ENCODE data around the gene LMTK3. TPM values are rescaled to one million over a fixed set of nuclear protein-coding genes. Genes with fewer than 3 reads are reported as not detected.

Gene LMTK3
- total RNA-seq, 3 donors from 2014 or later (not counting 1 experiment from before 2014, with no cell fraction given) = 0.64 to 2.9 (median 1.9) TPM

DNA sequence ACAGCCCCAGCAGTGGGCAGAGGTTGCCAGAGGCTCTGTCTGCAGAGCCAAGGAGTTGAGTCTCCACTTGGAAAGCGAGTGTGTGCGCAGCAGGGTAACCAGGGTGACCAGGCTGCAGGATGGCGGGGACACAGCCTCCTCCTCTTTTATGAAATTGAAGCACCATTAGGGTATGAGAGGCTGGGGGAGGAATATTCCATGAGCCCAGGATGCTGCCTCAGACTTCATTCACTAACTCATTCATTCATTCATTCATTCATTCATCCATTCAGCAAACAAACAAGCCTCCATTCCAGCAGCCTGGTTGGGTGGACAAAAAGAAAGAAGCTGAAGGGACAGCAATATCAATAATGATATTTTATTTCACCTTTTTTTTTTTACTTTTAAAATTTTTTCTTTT lies 6.6 kb upstream of the LMTK3 start:
- 98% methylated on average over 3 of the region's 3 CpGs for WGBS (ENCODE audit: insufficient coverage)
- H3K27ac Mint-ChIP-seq = no peak overlapping the region
- ATAC-seq = no peak
- H3K27me3 ChIP-seq (ENCODE audit: control insufficient read depth, insufficient read depth, low read length) = peaks cover 1% of the 10 kb centered on the region
- intact Hi-C loops (cut with micrococcal nuclease) = no loop called here
- DNase-seq = no peak
- no peaks in the 10 kb centered on the region for H3K9me3 ChIP-seq (ENCODE audit: control insufficient read depth, insufficient read depth, low read length)
- H3K4me1 ChIP-seq (ENCODE audit: control insufficient read depth, insufficient read depth, low read length) = peaks cover 10% of the 10 kb centered on the region
- H3K4me1 Mint-ChIP-seq = peaks cover 4 to 6% of the 10 kb centered on the region in 2 donors
- no peaks in the 10 kb centered on the region for H3K36me3 ChIP-seq (ENCODE audit: control insufficient read depth, insufficient read depth, low read length)
- no peaks in the 10 kb centered on the region for H3K9me3 Mint-ChIP-seq
- no peak overlapping the region for H3K27ac ChIP-seq (ENCODE audit: low read length)
- TF ChIP-seq, protein P1, sequence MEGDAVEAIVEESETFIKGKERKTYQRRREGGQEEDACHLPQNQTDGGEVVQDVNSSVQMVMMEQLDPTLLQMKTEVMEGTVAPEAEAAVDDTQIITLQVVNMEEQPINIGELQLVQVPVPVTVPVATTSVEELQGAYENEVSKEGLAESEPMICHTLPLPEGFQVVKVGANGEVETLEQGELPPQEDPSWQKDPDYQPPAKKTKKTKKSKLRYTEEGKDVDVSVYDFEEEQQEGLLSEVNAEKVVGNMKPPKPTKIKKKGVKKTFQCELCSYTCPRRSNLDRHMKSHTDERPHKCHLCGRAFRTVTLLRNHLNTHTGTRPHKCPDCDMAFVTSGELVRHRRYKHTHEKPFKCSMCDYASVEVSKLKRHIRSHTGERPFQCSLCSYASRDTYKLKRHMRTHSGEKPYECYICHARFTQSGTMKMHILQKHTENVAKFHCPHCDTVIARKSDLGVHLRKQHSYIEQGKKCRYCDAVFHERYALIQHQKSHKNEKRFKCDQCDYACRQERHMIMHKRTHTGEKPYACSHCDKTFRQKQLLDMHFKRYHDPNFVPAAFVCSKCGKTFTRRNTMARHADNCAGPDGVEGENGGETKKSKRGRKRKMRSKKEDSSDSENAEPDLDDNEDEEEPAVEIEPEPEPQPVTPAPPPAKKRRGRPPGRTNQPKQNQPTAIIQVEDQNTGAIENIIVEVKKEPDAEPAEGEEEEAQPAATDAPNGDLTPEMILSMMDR (IDR thresholded peaks at IDR 0.05) = no peak
- H3K4me3 Mint-ChIP-seq = no peak overlapping the region
- H3K4me3 ChIP-seq (ENCODE audit: low read length) = no peak overlapping the region
- no peaks in the 10 kb centered on the region for H3K36me3 Mint-ChIP-seq
- H3K27me3 Mint-ChIP-seq (ENCODE audit: low read depth in 2 of 2) = peaks cover 0 to 9% of the 10 kb centered on the region in 2 donors

DNA sequence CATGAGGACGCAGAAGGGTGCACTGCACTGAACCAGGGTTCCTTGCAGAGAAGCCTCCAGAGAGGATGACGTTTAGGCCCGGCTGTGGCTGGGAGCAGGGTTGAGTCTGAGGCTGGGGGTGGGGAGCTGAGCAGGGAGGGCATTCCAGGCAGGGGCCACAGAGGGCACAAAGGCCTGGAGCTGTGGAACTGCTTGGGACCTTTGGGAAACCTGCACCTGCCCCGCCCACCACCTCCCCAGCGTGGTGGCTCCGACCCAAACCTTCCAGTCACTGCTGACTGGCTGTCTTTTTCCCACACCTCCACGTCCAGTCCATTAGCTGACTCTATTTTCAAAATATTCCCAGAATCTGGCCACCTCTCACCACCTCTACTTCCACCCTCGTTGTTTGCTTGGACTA lies 4.9 kb upstream of the LMTK3 start:
- peaks cover 23% of the 10 kb centered on the region for H3K4me1 ChIP-seq (ENCODE audit: control insufficient read depth, insufficient read depth, low read length)
- no peaks in the 10 kb centered on the region for H3K36me3 ChIP-seq (ENCODE audit: control insufficient read depth, insufficient read depth, low read length)
- intact Hi-C loops (cut with micrococcal nuclease) = no loop called here
- H3K4me3 Mint-ChIP-seq = no peak overlapping the region
- peaks cover 10% of the 10 kb centered on the region for H3K27me3 ChIP-seq (ENCODE audit: control insufficient read depth, insufficient read depth, low read length)
- peaks cover 4 to 6% of the 10 kb centered on the region in 2 donors for H3K4me1 Mint-ChIP-seq
- H3K36me3 Mint-ChIP-seq = no peaks in the 10 kb centered on the region
- H3K27ac Mint-ChIP-seq = no peak overlapping the region
- no peak for ATAC-seq
- 88% methylated on average over 8 of the region's 8 CpGs for WGBS (ENCODE audit: insufficient coverage)
- peaks cover 0 to 4% of the 10 kb centered on the region in 2 donors for H3K27me3 Mint-ChIP-seq (ENCODE audit: low read depth in 2 of 2)
- H3K27ac ChIP-seq (ENCODE audit: low read length) = no peak overlapping the region
- H3K9me3 ChIP-seq (ENCODE audit: control insufficient read depth, insufficient read depth, low read length) = no peaks in the 10 kb centered on the region
- DNase-seq = no peak
- H3K4me3 ChIP-seq (ENCODE audit: low read length) = no peak overlapping the region
- TF ChIP-seq, protein P1 (IDR thresholded peaks at IDR 0.05) = no peak
- H3K9me3 Mint-ChIP-seq = no peaks in the 10 kb centered on the region

DNA sequence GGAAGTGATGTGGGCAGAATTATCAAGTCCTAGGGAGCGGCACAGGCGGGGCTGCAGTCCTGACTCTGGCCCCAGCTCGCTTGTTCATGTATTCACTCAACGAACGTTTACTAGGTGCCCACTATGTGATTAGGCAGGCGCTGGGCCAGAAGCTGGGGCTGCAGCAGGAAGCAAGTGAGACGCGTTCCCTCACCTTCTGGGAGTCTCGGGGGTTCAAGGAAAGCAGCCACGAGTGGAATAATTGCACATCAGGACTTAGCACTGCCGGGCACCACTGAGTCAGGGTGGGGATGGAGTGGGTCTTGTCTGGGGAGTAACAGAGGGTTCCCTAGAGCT lies 2.5 kb upstream of the LMTK3 start:
- Histone ChIP-seq H3K36me3 (ENCODE audit: control insufficient read depth, insufficient read depth, low read length) (no peaks in the 10 kb centered on the region), H3K4me1 (ENCODE audit: control insufficient read depth, insufficient read depth, low read length) (peaks cover 37% of the 10 kb centered on the region), H3K27me3 (ENCODE audit: control insufficient read depth, insufficient read depth, low read length) (peaks cover 14% of the 10 kb centered on the region), H3K4me3 (ENCODE audit: low read length) (no peak overlapping the region), H3K27ac (ENCODE audit: low read length) (no peak overlapping the region), H3K9me3 (ENCODE audit: control insufficient read depth, insufficient read depth, low read length) (no peaks in the 10 kb centered on the region)
- Mint-ChIP-seq H3K36me3 (no peaks in the 10 kb centered on the region), H3K4me3 (no peak overlapping the region), H3K27ac (no peak overlapping the region), H3K4me1 (peaks cover 4 to 14% of the 10 kb centered on the region in 2 donors), H3K9me3 (no peaks in the 10 kb centered on the region), H3K27me3 (ENCODE audit: low read depth in 2 of 2) (peaks cover 0 to 4% of the 10 kb centered on the region in 2 donors)
- no peak for DNase-seq
- ATAC-seq = no peak
- TF ChIP-seq, protein P1 (IDR thresholded peaks at IDR 0.05) = no peak
- intact Hi-C loops (cut with micrococcal nuclease) = no loop called here
- WGBS (ENCODE audit: insufficient coverage) = 54% methylated on average over 11 of the region's 11 CpGs
